Fibroblast of lung (primary cell): ENCODE data around the gene TMEM132D. TPM values are rescaled to one million over a fixed set of nuclear protein-coding genes. Genes with fewer than 3 reads are reported as not detected.
A peak's percentile ranks its signal among the peaks of the same experiment; 100 is the strongest.

Experiments used
- DNase-seq, 2 donors: peaks; one replicate each; pipeline versions ENCODE4 v3.0.0 to v3.0.0-alpha.2; 2010; ENCODE audit warnings: low read depth in 2 of 2
- H2AFZ ChIP-seq: 2 replicates; pipeline ENCODE4 v1.5.1; 2012; ENCODE audit warnings: low read length, control low read depth, inconsistent platforms
- H3K27ac ChIP-seq: 2 replicates; pipeline ENCODE4 v1.5.1; 2011; ENCODE audit warnings: low read length, control low read depth; ENCODE audit not compliant: insufficient read depth
- H3K27me3 ChIP-seq: 2 replicates; pipeline ENCODE4 v1.5.1; 2011; ENCODE audit warnings: mild to moderate bottlenecking, low read length; ENCODE audit not compliant: control insufficient read depth, insufficient read depth
- H3K36me3 ChIP-seq: 2 replicates; pipeline ENCODE4 v1.5.1; 2011; ENCODE audit warnings: low read length; ENCODE audit not compliant: control insufficient read depth, insufficient read depth
- H3K4me1 ChIP-seq: 2 replicates; pipeline ENCODE4 v1.5.1; 2011; ENCODE audit warnings: low read length; ENCODE audit not compliant: control insufficient read depth, insufficient read depth; ENCODE audit errors: extremely low read depth
- H3K4me2 ChIP-seq: 2 replicates; pipeline ENCODE4 v1.5.1; 2011; ENCODE audit warnings: low read length, control low read depth; ENCODE audit not compliant: insufficient read depth; ENCODE audit errors: extremely low read depth
- H3K4me3 ChIP-seq, 4 experiments: fragments of 200-600 bp in 1 of 4; sonication (generic) in 1 of 4; replicated peaks in 1 of 4; 2 replicates each; pipeline ENCODE4 v1.5.1; 2011 to 2016; ENCODE audit warnings: low read length in 4 of 4, low read depth in 3 of 4, mild to moderate bottlenecking in 3 of 4, control low read depth in 2 of 4, inconsistent platforms in 1 of 4, mixed read lengths in 1 of 4; ENCODE audit not compliant: insufficient read depth in 1 of 4; ENCODE audit errors: control extremely low read depth in 1 of 4
- H3K79me2 ChIP-seq: 2 replicates; pipeline ENCODE4 v1.5.1; 2012; ENCODE audit warnings: mild to moderate bottlenecking, low read length, inconsistent platforms; ENCODE audit not compliant: control insufficient read depth, insufficient read depth
- H3K9ac ChIP-seq: 2 replicates; pipeline ENCODE4 v1.5.1; 2011; ENCODE audit warnings: mild to moderate bottlenecking, low read length, control low read depth; ENCODE audit not compliant: insufficient read depth
- H3K9me3 ChIP-seq: 2 replicates; pipeline ENCODE4 v1.5.1; 2012; ENCODE audit warnings: low read depth, low read length; ENCODE audit not compliant: control insufficient read depth, insufficient read depth
- H4K20me1 ChIP-seq: 2 replicates; pipeline ENCODE4 v1.5.1; 2011; ENCODE audit warnings: low read length; ENCODE audit not compliant: control insufficient read depth, insufficient read depth; ENCODE audit errors: extremely low read depth
- EZH2 ChIP-seq: IDR thresholded peaks from 2 replicates; pipeline ENCODE4 v1.5.1; 2012; ENCODE audit warnings: low read length, control low read depth, mild to moderate bottlenecking; ENCODE audit errors: missing control alignments
- polyA plus RNA-seq, 2 donors: library from polyadenylated mRNA; depleted of rRNA in 1 of 2; stranded (reverse) in 1 of 2; unstranded in 1 of 2; fragments of >200 nt; gene quantifications; 2 replicates each; pipeline ENCODE4 v1.2.1, GENCODE V29; 2011 to 2012; ENCODE audit warnings: missing spikeins in 1 of 2
- total RNA-seq: library from RNA; depleted of rRNA; stranded (reverse); fragments of >200 nt; gene quantifications from 2 replicates; pipeline ENCODE4 v1.2.1, GENCODE V29; 2014
- TF ChIP-seq, protein P1 (sequence below), 2 donors: IDR thresholded peaks in 1 of 2; conservative IDR thresholded peaks in 1 of 2; 1 replicate in 1 of 2; 2 replicates in 1 of 2; pipeline ENCODE4 v1.5.1; 2011 to 2012; ENCODE audit warnings: low read length in 2 of 2, control low read depth in 1 of 2, inconsistent platforms in 1 of 2, low read depth in 1 of 2, mild to moderate bottlenecking in 1 of 2

TMEM132D gene
- total and polyA plus RNA-seq, 2 donors (not counting 1 experiment from before 2014, with no cell fraction given) = not detected

DNA sequence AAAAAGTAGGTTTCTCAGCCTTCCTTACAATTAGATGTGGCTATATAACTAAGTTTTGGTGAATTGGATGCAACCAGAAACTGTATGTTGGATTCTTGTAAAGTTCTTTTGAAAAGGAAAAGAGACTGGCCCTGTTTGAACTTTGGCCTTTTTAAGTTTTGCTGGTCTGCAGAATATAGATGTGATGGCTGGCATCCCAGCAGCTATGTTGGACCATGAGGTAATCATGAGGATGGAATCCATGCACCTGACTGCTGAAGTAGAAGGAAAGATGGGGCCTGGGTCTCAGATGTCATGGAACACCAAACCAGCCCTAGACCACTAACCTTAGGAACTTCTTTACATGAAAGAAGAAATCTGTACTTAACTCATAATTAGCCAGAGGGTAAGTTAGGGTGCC is 568.1 kb downstream of the TMEM132D start:
- Histone ChIP-seq H3K4me3 (no peak overlapping the region), H3K9me3 (no peaks in the 10 kb centered on the region), H3K4me2 (no peak overlapping the region), H3K79me2 (no peaks in the 10 kb centered on the region), H2AFZ (no peak overlapping the region), H3K4me1 (no peaks in the 10 kb centered on the region), H4K20me1 (no peaks in the 10 kb centered on the region), H3K36me3 (no peaks in the 10 kb centered on the region), H3K27ac (no peak overlapping the region), H3K9ac (no peak overlapping the region), H3K27me3 (no peaks in the 10 kb centered on the region)
- no peak for DNase-seq
- TF ChIP-seq EZH2 = no peak
- TF ChIP-seq, protein P1, sequence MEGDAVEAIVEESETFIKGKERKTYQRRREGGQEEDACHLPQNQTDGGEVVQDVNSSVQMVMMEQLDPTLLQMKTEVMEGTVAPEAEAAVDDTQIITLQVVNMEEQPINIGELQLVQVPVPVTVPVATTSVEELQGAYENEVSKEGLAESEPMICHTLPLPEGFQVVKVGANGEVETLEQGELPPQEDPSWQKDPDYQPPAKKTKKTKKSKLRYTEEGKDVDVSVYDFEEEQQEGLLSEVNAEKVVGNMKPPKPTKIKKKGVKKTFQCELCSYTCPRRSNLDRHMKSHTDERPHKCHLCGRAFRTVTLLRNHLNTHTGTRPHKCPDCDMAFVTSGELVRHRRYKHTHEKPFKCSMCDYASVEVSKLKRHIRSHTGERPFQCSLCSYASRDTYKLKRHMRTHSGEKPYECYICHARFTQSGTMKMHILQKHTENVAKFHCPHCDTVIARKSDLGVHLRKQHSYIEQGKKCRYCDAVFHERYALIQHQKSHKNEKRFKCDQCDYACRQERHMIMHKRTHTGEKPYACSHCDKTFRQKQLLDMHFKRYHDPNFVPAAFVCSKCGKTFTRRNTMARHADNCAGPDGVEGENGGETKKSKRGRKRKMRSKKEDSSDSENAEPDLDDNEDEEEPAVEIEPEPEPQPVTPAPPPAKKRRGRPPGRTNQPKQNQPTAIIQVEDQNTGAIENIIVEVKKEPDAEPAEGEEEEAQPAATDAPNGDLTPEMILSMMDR (conservative IDR thresholded peaks at IDR 0.05 in 1 of 2, IDR thresholded peaks at IDR 0.05 in 1 of 2; ENCODE audit: low read depth in 1 of 2, low read length in 2 of 2) = no peak

DNA sequence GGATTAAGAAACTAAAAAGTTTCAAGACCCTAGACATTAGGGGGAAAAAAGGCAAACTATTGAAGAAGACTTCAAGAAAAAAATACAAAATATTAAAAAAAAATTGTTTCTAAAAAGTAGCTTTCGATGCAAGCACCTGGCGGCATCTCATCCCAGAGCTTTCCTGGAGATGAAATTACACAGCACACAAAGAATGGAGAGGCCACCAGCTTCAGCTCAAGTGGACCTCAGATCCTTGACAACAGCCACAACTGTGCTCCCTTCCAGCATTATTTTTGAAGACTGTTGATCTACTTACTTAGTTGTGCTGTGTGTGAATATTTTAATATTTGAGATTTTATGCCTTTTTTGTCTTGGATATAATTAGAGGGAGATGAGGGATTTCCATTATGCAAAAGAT is 571.5 kb downstream of the TMEM132D start:
- H3K27me3 ChIP-seq = no peaks in the 10 kb centered on the region
- H2AFZ ChIP-seq = no peak overlapping the region
- no peak for DNase-seq
- no peaks in the 10 kb centered on the region for H3K79me2 ChIP-seq
- no peaks in the 10 kb centered on the region for H3K4me1 ChIP-seq
- no peaks in the 10 kb centered on the region for H3K9me3 ChIP-seq
- no peak overlapping the region for H3K4me2 ChIP-seq
- no peaks in the 10 kb centered on the region for H4K20me1 ChIP-seq
- TF ChIP-seq, protein P1 (conservative IDR thresholded peaks at IDR 0.05 in 1 of 2, IDR thresholded peaks at IDR 0.05 in 1 of 2; ENCODE audit: low read depth in 1 of 2, low read length in 2 of 2) = no peak
- TF ChIP-seq EZH2 = no peak
- no peak overlapping the region for H3K9ac ChIP-seq
- no peak overlapping the region for H3K27ac ChIP-seq
- H3K36me3 ChIP-seq = no peaks in the 10 kb centered on the region
- no peak overlapping the region for H3K4me3 ChIP-seq

DNA sequence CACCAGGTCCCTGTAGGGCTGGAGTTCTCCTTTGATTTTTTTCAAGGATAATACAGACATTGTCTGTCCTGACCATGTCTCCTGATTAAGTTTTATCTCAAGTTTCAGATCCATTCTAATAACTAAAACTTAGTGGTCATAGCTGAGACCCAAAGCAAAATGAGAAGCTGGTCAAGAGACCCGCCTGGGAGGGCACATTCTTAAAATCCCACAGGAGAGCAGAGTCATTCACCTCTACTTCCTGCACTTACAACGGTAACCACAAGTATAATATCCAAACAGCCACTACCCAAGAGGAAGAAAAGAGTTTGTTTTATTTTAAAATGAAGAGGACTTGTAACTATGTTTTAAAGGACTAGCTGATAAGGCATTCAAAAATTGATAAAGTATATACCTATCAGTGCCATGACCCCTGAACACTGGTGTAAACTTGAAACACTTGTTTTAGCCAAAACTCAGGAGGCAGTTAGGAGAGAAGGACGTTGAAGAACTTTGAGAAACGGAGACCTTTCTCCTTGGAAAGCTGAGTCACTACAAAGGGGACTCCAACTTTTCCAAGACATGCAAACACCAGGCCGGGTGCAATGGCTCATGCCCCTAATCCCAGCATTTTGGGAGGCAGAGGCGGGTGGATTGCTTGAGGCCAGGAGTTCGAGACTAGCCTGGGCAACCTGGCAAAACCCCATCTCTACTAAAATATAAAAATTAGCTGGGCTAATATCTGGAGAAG is 572.3 kb downstream of the TMEM132D start:
- peak in 1 of 2 donors; percentile 33 for DNase-seq
- Histone ChIP-seq H3K27ac (no peak overlapping the region), H3K36me3 (no peaks in the 10 kb centered on the region), H3K4me2 (no peak overlapping the region), H3K9ac (no peak overlapping the region), H3K4me3 (no peak overlapping the region), H3K27me3 (no peaks in the 10 kb centered on the region), H3K79me2 (no peaks in the 10 kb centered on the region), H3K4me1 (no peaks in the 10 kb centered on the region), H3K9me3 (no peaks in the 10 kb centered on the region), H2AFZ (no peak overlapping the region), H4K20me1 (no peaks in the 10 kb centered on the region)
- TF ChIP-seq, protein P1 (conservative IDR thresholded peaks at IDR 0.05 in 1 of 2, IDR thresholded peaks at IDR 0.05 in 1 of 2; ENCODE audit: low read depth in 1 of 2, low read length in 2 of 2) = no peak
- no peak for TF ChIP-seq EZH2
